ENCODE results near the gene DYRK1A.

GRCh38 chr21:37553078-37553481 is 186.5 kb downstream of the DYRK1A start:
- TF ChIP-seq, protein P1, sequence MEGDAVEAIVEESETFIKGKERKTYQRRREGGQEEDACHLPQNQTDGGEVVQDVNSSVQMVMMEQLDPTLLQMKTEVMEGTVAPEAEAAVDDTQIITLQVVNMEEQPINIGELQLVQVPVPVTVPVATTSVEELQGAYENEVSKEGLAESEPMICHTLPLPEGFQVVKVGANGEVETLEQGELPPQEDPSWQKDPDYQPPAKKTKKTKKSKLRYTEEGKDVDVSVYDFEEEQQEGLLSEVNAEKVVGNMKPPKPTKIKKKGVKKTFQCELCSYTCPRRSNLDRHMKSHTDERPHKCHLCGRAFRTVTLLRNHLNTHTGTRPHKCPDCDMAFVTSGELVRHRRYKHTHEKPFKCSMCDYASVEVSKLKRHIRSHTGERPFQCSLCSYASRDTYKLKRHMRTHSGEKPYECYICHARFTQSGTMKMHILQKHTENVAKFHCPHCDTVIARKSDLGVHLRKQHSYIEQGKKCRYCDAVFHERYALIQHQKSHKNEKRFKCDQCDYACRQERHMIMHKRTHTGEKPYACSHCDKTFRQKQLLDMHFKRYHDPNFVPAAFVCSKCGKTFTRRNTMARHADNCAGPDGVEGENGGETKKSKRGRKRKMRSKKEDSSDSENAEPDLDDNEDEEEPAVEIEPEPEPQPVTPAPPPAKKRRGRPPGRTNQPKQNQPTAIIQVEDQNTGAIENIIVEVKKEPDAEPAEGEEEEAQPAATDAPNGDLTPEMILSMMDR (IDR thresholded peaks at IDR 0.05) = no peak
- TF ChIP-seq EP300 (IDR thresholded peaks at IDR 0.05) (no peak), POLR2A (IDR thresholded peaks at IDR 0.05) (no peak)

All from suprapubic skin (tissue), 3 donors.